GM18505 (cell line): ENCODE results near the gene OR5T2.
"Not testable (repeated sequence)": the region's sequence is repeated elsewhere in the genome, so short reads cannot be mapped to it uniquely, and the experiment has no call there.

Source experiments
- ATAC-seq: cut with Tn5 transposase; IDR thresholded peaks from one replicate; pipeline ENCODE4 v1.9.1; 2021; ENCODE audit not compliant: unreplicated experiment
- POLR2A ChIP-seq: IDR thresholded peaks from 4 replicates; pipeline ENCODE4 v1.6.1; 2011; ENCODE audit warnings: borderline replicate concordance; ENCODE audit not compliant: insufficient read depth, insufficient read length; ENCODE audit errors: extremely low read depth

Gene OR5T2

GRCh38 chr11:56234155-56234554, at the start of gene OR5T2:
Gene OR5T2, minus strand, starts transcription at chr11:56234255. Its CDS starts 1,193 bp downstream, at chr11:56233062.
- ATAC-seq: no peak
- no peak for TF ChIP-seq POLR2A

GRCh38 chr11:56273854-56274253, 39.8 kb upstream of the OR5T2 start, which contains the start of gene OR5T1:
Gene OR5T1, plus strand, starts transcription at chr11:56274154. Its CDS starts 1,485 bp downstream, at chr11:56275639.
- ATAC-seq: no peak
- TF ChIP-seq POLR2A: no peak

- no peak for ATAC-seq
- TF ChIP-seq POLR2A: no peak
Observed at GRCh38 chr11:56271092-56271491, 37.0 kb upstream of the OR5T2 start.

- ATAC-seq: no peak
- no peak for TF ChIP-seq POLR2A
Observed at GRCh38 chr11:56251954-56252353, 17.9 kb upstream of the OR5T2 start, which contains the start of gene OR5T3. Gene OR5T3, plus strand, starts transcription at chr11:56252254. Its CDS starts 0 bp downstream, at chr11:56252254.

- not testable (repeated sequence) for ATAC-seq
Observed at GRCh38 chr11:56219735-56220134, 14.3 kb downstream of the OR5T2 start.

- TF ChIP-seq POLR2A: no peak
- no peak for ATAC-seq
Observed at GRCh38 chr11:56214537-56214936, 19.5 kb downstream of the OR5T2 start.

- no peak for ATAC-seq
- no peak for TF ChIP-seq POLR2A
Observed at GRCh38 chr11:56207790-56208189, 26.3 kb downstream of the OR5T2 start.

GRCh38 chr11:56197367-56197766, 36.7 kb downstream of the OR5T2 start:
- no peak for ATAC-seq
- no peak for TF ChIP-seq POLR2A

GRCh38 chr11:56196705-56197104, 37.4 kb downstream of the OR5T2 start:
- TF ChIP-seq POLR2A: no peak

GRCh38 chr11:56188602-56189001, 45.5 kb downstream of the OR5T2 start:
- TF ChIP-seq POLR2A: no peak
- no peak for ATAC-seq

More at GRCh38 chr11:56196705-56197104, 37.4 kb downstream of the OR5T2 start:
- ATAC-seq: no peak

- no peak for TF ChIP-seq POLR2A
- no peak for ATAC-seq
Observed at GRCh38 chr11:56183459-56183858, 50.6 kb downstream of the OR5T2 start.
